Fibroblast of mammary gland (primary cell): ENCODE results near the gene MED17.
"Not testable (repeated sequence)": the region's sequence is repeated elsewhere in the genome, so short reads cannot be mapped to it uniquely, and the experiment has no call there.

Experiments
- DNase-seq: peaks from one replicate; pipeline ENCODE4 v3.0.0-alpha.2; 2010; ENCODE audit warnings: low read depth
- H3K4me3 ChIP-seq: 2 replicates; pipeline ENCODE4 v1.5.1; 2011; ENCODE audit warnings: low read depth, mild to moderate bottlenecking, low read length, moderate library complexity; ENCODE audit not compliant: control insufficient read depth
- CTCF ChIP-seq: conservative IDR thresholded peaks from 2 replicates; pipeline ENCODE4 v1.5.1; 2011; ENCODE audit warnings: low read depth, low read length, inconsistent platforms; ENCODE audit not compliant: control insufficient read depth, insufficient read depth

Gene MED17

DNA sequence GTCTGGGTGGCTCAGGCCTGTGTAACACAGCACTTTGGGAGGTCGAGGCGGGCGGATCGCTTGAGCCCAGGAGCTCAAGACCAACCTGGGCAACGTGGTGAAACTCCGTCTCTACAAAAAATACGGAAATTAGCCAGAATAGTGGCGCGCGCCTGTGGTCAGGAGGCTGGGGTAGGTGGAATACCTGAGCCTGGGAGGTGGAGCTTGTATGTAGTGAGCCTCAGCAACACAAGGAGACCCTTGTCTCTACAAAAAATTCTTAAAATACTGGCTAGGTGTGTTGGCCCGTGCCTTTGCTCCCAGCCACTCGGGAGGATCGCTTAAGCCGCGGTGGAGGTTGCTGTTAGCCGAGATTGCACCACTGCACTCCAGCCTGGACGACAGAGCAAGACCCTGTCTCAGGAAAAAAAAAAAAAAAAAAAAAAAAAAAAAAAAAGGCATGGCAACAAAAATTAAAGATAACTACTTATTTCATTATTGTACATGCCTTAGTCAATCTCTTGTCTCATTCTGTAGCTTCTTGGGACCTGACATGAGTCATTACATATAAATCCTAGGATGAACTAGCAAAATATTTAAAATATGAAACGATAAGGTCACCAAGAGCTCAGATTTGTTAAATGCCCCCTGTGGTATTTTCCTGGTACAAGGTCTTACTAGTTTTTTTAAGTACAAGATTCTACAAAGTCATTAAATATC lies 43.9 kb upstream of the MED17 start:
- no peak for TF ChIP-seq CTCF
- peak; percentile 39 for DNase-seq
- H3K4me3 ChIP-seq, result peak overlapping the region; percentile 94

DNA sequence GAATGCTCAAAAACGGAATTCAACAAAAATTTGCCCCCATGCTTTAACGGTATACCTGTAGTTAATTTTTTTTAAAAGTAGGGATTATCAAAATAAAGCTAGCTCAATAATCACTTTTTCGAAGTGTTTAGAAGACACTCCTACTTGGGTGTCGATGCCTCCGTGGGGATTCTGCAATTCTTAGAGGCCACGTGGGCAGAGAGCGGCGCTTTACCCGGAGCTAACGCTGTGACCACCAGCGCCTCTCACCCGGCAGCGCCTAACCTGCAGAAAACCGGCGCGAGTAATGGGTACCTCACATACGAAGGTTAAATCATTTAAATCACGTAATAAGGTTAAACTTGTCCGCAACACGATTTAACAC lies 43.4 kb upstream of the MED17 start:
- peak; percentile 64 for DNase-seq
- no peak for TF ChIP-seq CTCF
- H3K4me3 ChIP-seq, result peak overlapping the region; percentile 94

GRCh38 chr11:93741094-93741881 lies 42.8 kb upstream of the MED17 start, which contains the start of the genes C11orf54 and TAF1D:
C11orf54 (plus strand) TSS chr11:93741672; CDS start chr11:93747394, 5,722 bp downstream.
TAF1D (minus strand) TSS chr11:93741495; CDS start chr11:93739304, 2,191 bp downstream.
- H3K4me3 ChIP-seq, result peak within 1 kb of the TSS; percentile 94
- DNase-seq, result peak; percentile 97
- TF ChIP-seq CTCF, result no peak

DNA sequence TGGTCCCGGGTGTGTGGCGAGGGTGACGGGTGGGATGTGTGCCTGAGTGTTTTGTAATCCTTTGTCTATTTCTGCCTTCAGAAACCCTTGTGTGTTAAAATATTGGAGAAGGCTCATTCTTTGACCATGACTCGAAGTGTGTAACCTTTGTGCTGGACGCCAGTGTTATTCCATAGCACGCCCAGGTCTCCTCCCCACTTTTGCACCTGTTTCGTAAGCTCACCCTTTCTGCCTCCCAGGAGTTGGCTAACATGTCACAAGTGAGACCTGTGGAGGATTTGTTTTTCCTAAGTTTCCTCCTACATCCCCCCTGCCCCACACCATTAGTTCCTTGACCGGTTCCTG lies 42.2 kb upstream of the MED17 start:
- H3K4me3 ChIP-seq, result peak overlapping the region; percentile 94
- DNase-seq, result peak; percentile 63
- no peak for TF ChIP-seq CTCF

GRCh38 chr11:93743291-93743690 lies 40.8 kb upstream of the MED17 start:
- TF ChIP-seq CTCF, result no peak
- no peak overlapping the region for H3K4me3 ChIP-seq
- no peak for DNase-seq

GRCh38 chr11:93744669-93745004 lies 39.4 kb upstream of the MED17 start:
- H3K4me3 ChIP-seq, result no peak overlapping the region
- peak; percentile 56 for DNase-seq
- TF ChIP-seq CTCF, result no peak

GRCh38 chr11:93745005-93745755 lies 38.9 kb upstream of the MED17 start:
- not testable (repeated sequence) for DNase-seq, H3K4me3 ChIP-seq
